HepG2 (cell line): Measurements from ENCODE around the gene SMYD1. TPM values are rescaled to one million over a fixed set of nuclear protein-coding genes. Genes with fewer than 3 reads are reported as not detected.

Experiments used
- ATAC-seq: fragments of 200-7000 bp; cut with Tn5 transposase; 3 replicates; pipeline ENCODE4 v1.9.1; 2020; ENCODE audit warnings: mild to moderate bottlenecking, moderate library complexity
- BruUV-seq: library from RNA; stranded (reverse); fragments of 400-500 nt; replicated peaks from 2 replicates; lab custom pipeline; 2021; lab: Mats Ljungman, UMichigan
- CTCF ChIA-PET: fragments of 300-600 bp; formaldehyde crosslinking; extraction: SDS; loops from one replicate; lab custom pipeline; 2021; ENCODE audit warnings: low total read pairs, inconsistent platforms, low intra/inter-chr PET ratio; lab: Yijun Ruan, JAX
- POLR2A ChIA-PET: fragments of 350-600 bp; sonication (Branson Sonifier 250); formaldehyde crosslinking; loops from one replicate; lab custom pipeline; 2020; ENCODE audit warnings: antibody characterized with exemption, inconsistent platforms; lab: Yijun Ruan, JAX
- DNase-seq: peaks from one replicate; pipeline ENCODE4 v3.0.0-alpha.2; 2015; ENCODE audit warnings: low spot score
- FAIRE-seq: peaks from 3 replicates; lab custom pipeline; 2011; peaks lifted over from hg19 to GRCh38; lab: Jason Lieb, UNC
- H2AFZ ChIP-seq: one replicate; pipeline ENCODE4 v1.6.1; 2011; ENCODE audit warnings: low read length, inconsistent platforms
- H3K27ac ChIP-seq: fragments of 300-600 bp; 3 replicates; pipeline ENCODE4 v1.8.0; 2011; ENCODE audit warnings: mixed run types, mild to moderate bottlenecking, mixed read lengths, low read length, inconsistent platforms; ENCODE audit not compliant: insufficient read depth; ENCODE audit errors: extremely low read length
- H3K27me3 ChIP-seq, 2 experiments: fragments of 200-600 bp in 1 of 2; 2 replicates in 1 of 2; 3 replicates in 1 of 2; pipeline versions ENCODE4 v1.6.0 to v1.8.0; 2011; ENCODE audit warnings: low read length in 2 of 2, mild to moderate bottlenecking in 2 of 2, moderate library complexity in 2 of 2, inconsistent platforms in 1 of 2; ENCODE audit not compliant: insufficient read depth in 2 of 2, control insufficient read depth in 1 of 2
- H3K36me3 ChIP-seq, 2 experiments: fragments of 200-600 bp in 1 of 2; replicated peaks in 1 of 2; 2 replicates in 1 of 2; 3 replicates in 1 of 2; pipeline versions ENCODE4 v1.5.1 to v1.8.0; 2011; ENCODE audit warnings: low read length in 2 of 2, inconsistent platforms in 1 of 2; ENCODE audit not compliant: insufficient read depth in 2 of 2, control insufficient read depth in 1 of 2
- H3K4me1 ChIP-seq: 2 replicates; pipeline ENCODE4 v1.5.1; 2012; ENCODE audit warnings: low read length, inconsistent platforms; ENCODE audit not compliant: insufficient read depth
- H3K4me2 ChIP-seq: 2 replicates; pipeline ENCODE4 v1.6.0; 2011; ENCODE audit warnings: low read depth, low read length, inconsistent platforms
- H3K4me3 ChIP-seq, 3 experiments: fragments of 200-600 bp in 1 of 3; sonication (generic), shearing (Covaris generic) in 1 of 3; replicated peaks in 1 of 3; 2 replicates each; pipeline ENCODE4 v1.5.1; 2011 to 2016; ENCODE audit warnings: low read length in 3 of 3, inconsistent platforms in 2 of 3, low read depth in 2 of 3, mild to moderate bottlenecking in 2 of 3, control low read depth in 1 of 3, mixed read lengths in 1 of 3; ENCODE audit not compliant: insufficient read depth in 1 of 3
- H3K79me2 ChIP-seq: one replicate; pipeline ENCODE4 v1.6.1; 2011; ENCODE audit warnings: low read length, inconsistent platforms; ENCODE audit not compliant: insufficient read depth
- H3K9ac ChIP-seq: 2 replicates; pipeline ENCODE4 v1.6.0; 2011; ENCODE audit warnings: mild to moderate bottlenecking, low read depth, low read length, inconsistent platforms; ENCODE audit not compliant: insufficient read depth
- H3K9me3 ChIP-seq: 2 replicates; pipeline ENCODE4 v1.5.1; 2012; ENCODE audit warnings: mild to moderate bottlenecking, low read length
- H4K20me1 ChIP-seq: 2 replicates; pipeline ENCODE4 v1.6.0; 2011; ENCODE audit warnings: inconsistent platforms, mild to moderate bottlenecking, low read length, moderate library complexity; ENCODE audit not compliant: insufficient read depth
- CBFB ChIP-seq: sonication (generic); formaldehyde crosslinking; IDR thresholded peaks from 2 replicates; pipeline ENCODE4 v1.4.0; 2020; ENCODE audit warnings: missing genetic modification reagents
- DMTF1 ChIP-seq: sonication (generic); formaldehyde crosslinking; IDR thresholded peaks from 2 replicates; pipeline ENCODE4 v1.4.0; 2020; ENCODE audit warnings: mild to moderate bottlenecking, missing genetic modification reagents
- FOXK1 ChIP-seq: sonication (generic); formaldehyde crosslinking; IDR thresholded peaks from 2 replicates; pipeline ENCODE4 v1.4.0; 2020; ENCODE audit warnings: low read depth, missing genetic modification reagents, borderline replicate concordance
- GZF1 ChIP-seq: sonication (generic); formaldehyde crosslinking; IDR thresholded peaks from 2 replicates; pipeline ENCODE4 v1.5.1; 2020; ENCODE audit warnings: mild to moderate bottlenecking, missing genetic modification reagents
- HNRNPUL1 ChIP-seq: fragments of 200-400 bp; formaldehyde crosslinking; IDR thresholded peaks from 2 replicates; pipeline ENCODE4 v1.6.1; 2017; ENCODE audit warnings: low read depth, mild to moderate bottlenecking, low read length, moderate library complexity
- LRRFIP1 ChIP-seq: sonication (generic); formaldehyde crosslinking; conservative IDR thresholded peaks from 2 replicates; pipeline ENCODE4 v1.4.0; 2020; ENCODE audit warnings: missing genetic modification reagents
- PBX2 ChIP-seq: IDR thresholded peaks from 2 replicates; pipeline ENCODE4 v1.6.1; 2016; ENCODE audit warnings: control low read depth
- PHF21A ChIP-seq: sonication (generic); formaldehyde crosslinking; IDR thresholded peaks from 2 replicates; pipeline ENCODE4 v1.5.0; 2020; ENCODE audit warnings: mild to moderate bottlenecking, missing genetic modification reagents
- WIZ ChIP-seq: sonication (generic); formaldehyde crosslinking; IDR thresholded peaks from 2 replicates; pipeline ENCODE4 v1.5.1; 2020; ENCODE audit warnings: mild to moderate bottlenecking, missing genetic modification reagents
- ZFP91 ChIP-seq: sonication (generic); formaldehyde crosslinking; IDR thresholded peaks from 2 replicates; pipeline ENCODE4 v1.9.0; 2022; ENCODE audit warnings: missing genetic modification reagents, mild to moderate bottlenecking, borderline replicate concordance
- ZNF205 ChIP-seq: IDR thresholded peaks from 2 replicates; pipeline ENCODE4 v1.6.1; 2018; ENCODE audit warnings: missing biosample characterization, missing genetic modification reagents
- ZNF280B ChIP-seq: sonication (generic); formaldehyde crosslinking; IDR thresholded peaks from 2 replicates; pipeline ENCODE4 v1.5.0; 2020; ENCODE audit warnings: missing genetic modification reagents, mild to moderate bottlenecking, borderline replicate concordance
- ZNF615 ChIP-seq: sonication (generic); formaldehyde crosslinking; IDR thresholded peaks from 2 replicates; pipeline ENCODE4 v1.5.0; 2020; ENCODE audit warnings: mild to moderate bottlenecking, missing genetic modification reagents, borderline replicate concordance
- ZNF616 ChIP-seq: sonication (generic); formaldehyde crosslinking; IDR thresholded peaks from 2 replicates; pipeline ENCODE4 v1.5.0; 2020; ENCODE audit warnings: low read depth, mild to moderate bottlenecking, missing genetic modification reagents
- ZNF724P ChIP-seq: sonication (generic); formaldehyde crosslinking; IDR thresholded peaks from 2 replicates; pipeline ENCODE4 v1.8.0; 2022; ENCODE audit warnings: missing genetic modification reagents, borderline replicate concordance
- WGBS: methylation state at CpG from one replicate; pipeline ENCODE4 v1.1.6; 2017; ENCODE audit warnings: low lambda C conversion rate; 5-methylcytosine and 5-hydroxymethylcytosine counted together
- in situ Hi-C: cut with HindIII; loops from 2 replicates; pipeline ENCODE4 v1.10.0; 2017; ENCODE audit warnings: low pct_unique_long_range_greater_than_20kb; ENCODE audit not compliant: extremely low pct_ligation_motif_present
- intact Hi-C: fragments of 100-400 bp; cut with micrococcal nuclease; formaldehyde crosslinking; loops from one replicate; pipeline ENCODE4 v1.10.0; 2022; ENCODE audit not compliant: unreplicated experiment
- polyA plus RNA-seq, 8 experiments: library from polyadenylated mRNA; depleted of rRNA in 3 of 8; stranded (reverse) in 7 of 8; unstranded in 1 of 8; fragments of >200 nt; fragmentation: Illumina TruSeq in 4 of 8; extraction: Trizol in 4 of 8; gene quantifications; 2 replicates each; pipeline versions ENCODE4 v1.2.1 to v1.2.3, GENCODE V29; 2011 to 2016; ENCODE audit warnings: low read depth in 4 of 8, missing spikeins in 1 of 8, mixed read lengths in 1 of 8; ENCODE audit not compliant: insufficient read depth in 1 of 8
- total RNA-seq, 5 experiments: library from RNA; depleted of rRNA; stranded (reverse); fragments of >200 nt; fragmentation: Illumina TruSeq; extraction: Trizol; gene quantifications; 2 replicates each; pipeline ENCODE4 v1.2.3, GENCODE V29; 2016; ENCODE audit warnings: low read depth in 1 of 5

Gene SMYD1
- total and polyA plus RNA-seq, 2 of the 13 experiments (the other 11 are each of a cell fraction or from before 2014, with no cell fraction given) = not detected

- TF ChIP-seq PBX2 (CRISPR knock-in tag) (no peak), GZF1 (CRISPR knock-in tag) (no peak), ZNF280B (CRISPR knock-in tag) (no peak), ZNF205 (no peak), CBFB (CRISPR knock-in tag) (no peak), DMTF1 (CRISPR knock-in tag) (no peak), ZNF724P (no peak), ZNF616 (CRISPR knock-in tag) (no peak)
- TF ChIP-seq, all 625 proteins: peak for 0
Observed at GRCh38 chr2:88069117-88069516, 1.5 kb downstream of the SMYD1 start (continued).

- Histone ChIP-seq H3K27ac (no peak overlapping the region), H3K9me3 (no peaks in the 10 kb centered on the region), H3K27me3 (peaks cover 2 to 3% of the 10 kb centered on the region in 2 experiments; a peak in 2 of 5 replicates), H3K4me2 (no peak overlapping the region), H3K9ac (no peak overlapping the region), H3K4me1 (no peaks in the 10 kb centered on the region), H3K79me2 (no peaks in the 10 kb centered on the region), H3K4me3 (no peak overlapping the region), H3K36me3 (no peaks in the 10 kb centered on the region), H2AFZ (no peak overlapping the region), H4K20me1 (no peaks in the 10 kb centered on the region)
- ChIA-PET CTCF (no interaction called here), POLR2A (no interaction called here)
- intact Hi-C loops = no loop called here
- no peak for ATAC-seq
- BruUV-seq = no TSS peak
- WGBS = 0% methylated on average over 1 of the region's 1 CpG
- no peak for DNase-seq
- no peak for FAIRE-seq
- in situ Hi-C loops = loop anchor here (25.0 kb wide), 1 partner anchor 392 kb away; the partner anchor contains the start of gene FOXI3
- TF ChIP-seq HNRNPUL1 = no peak
- no peak for TF ChIP-seq FOXK1 (CRISPR knock-in tag)
- no peak for TF ChIP-seq ZNF615 (CRISPR knock-in tag)
- no peak for TF ChIP-seq WIZ (CRISPR knock-in tag)
- TF ChIP-seq ZFP91 (CRISPR knock-in tag) = no peak
- TF ChIP-seq PHF21A (CRISPR knock-in tag) = no peak
- no peak for TF ChIP-seq LRRFIP1 (CRISPR knock-in tag)
Observed at GRCh38 chr2:88070055-88070454, 2.4 kb downstream of the SMYD1 start.
